HCT116 (cell line): ENCODE data around the gene APOBEC3A. TPM values are rescaled to one million over a fixed set of nuclear protein-coding genes. Genes with fewer than 3 reads are reported as not detected.

Experiments used
- ATAC-seq: fragments of 200-7000 bp; cut with Tn5 transposase; 2 replicates; pipeline ENCODE4 v1.9.1; 2020; ENCODE audit warnings: mild to moderate bottlenecking, moderate library complexity
- BruUV-seq: library from RNA; stranded (reverse); fragments of 400-500 nt; replicated peaks from 2 replicates; lab custom pipeline; 2021; lab: Mats Ljungman, UMichigan
- CTCF ChIA-PET: fragments of 300-600 bp; sonication (Branson Sonifier 250); formaldehyde crosslinking; loops from one replicate; lab custom pipeline; 2021; ENCODE audit warnings: antibody characterized with exemption; lab: Charles Lee
- POLR2A ChIA-PET: fragments of 300-600, 350-600 bp; sonication (Branson Sonifier 250); formaldehyde crosslinking; loops from one replicate; lab custom pipeline; 2021; ENCODE audit warnings: antibody characterized with exemption; lab: Charles Lee
- RAD21 ChIA-PET, 2 experiments: fragments of 300-600 bp; sonication (Branson Sonifier 250); formaldehyde crosslinking; loops; one replicate each; lab custom pipeline; 2023; ENCODE audit warnings: low total read pairs in 2 of 2; ENCODE audit not compliant: uncharacterized antibody in 2 of 2, unreplicated experiment in 2 of 2, low non-redundant PET in 1 of 2; lab: Charles Lee
- DNase-seq: peaks from one replicate; pipeline ENCODE4 v3.0.0-alpha.2; 2010; ENCODE audit warnings: low read depth, low spot score
- H2AFZ ChIP-seq: fragments of 200-600 bp; shearing (Covaris generic), sonication (generic); 2 replicates; pipeline ENCODE4 v1.6.1; 2017; ENCODE audit warnings: low read depth, mixed run types, mixed read lengths, antibody characterized with exemption, low read length; ENCODE audit not compliant: poor library complexity, severe bottlenecking
- H3K27ac ChIP-seq: 2 replicates; pipeline ENCODE4 v1.5.1; 2012; ENCODE audit warnings: low read depth, low read length
- H3K27me3 ChIP-seq: fragments of 200-600 bp; sonication (generic); 2 replicates; pipeline ENCODE4 v1.6.1; 2016; ENCODE audit warnings: mixed run types, low read length, mixed read lengths; ENCODE audit not compliant: insufficient read depth
- H3K36me3 ChIP-seq, 2 experiments: fragments of 200-500 bp in 1 of 2; fragments of 200-600 bp in 1 of 2; sonication (Bioruptor generic) in 1 of 2; sonication (generic) in 1 of 2; 2 replicates each; pipeline versions ENCODE4 v1.5.1 to v1.6.1; 2014 to 2016; ENCODE audit warnings: low read length in 2 of 2, inconsistent platforms in 1 of 2, mixed read lengths in 1 of 2, mixed run types in 1 of 2; ENCODE audit not compliant: insufficient read depth in 2 of 2, control insufficient read depth in 1 of 2
- H3K4me1 ChIP-seq, 2 experiments: fragments of 200-600 bp in 1 of 2; sonication (generic) in 1 of 2; 2 replicates each; pipeline versions ENCODE4 v1.5.1 to v1.6.1; 2012 to 2017; ENCODE audit warnings: low read length in 2 of 2, inconsistent platforms in 1 of 2, mild to moderate bottlenecking in 1 of 2, mixed read lengths in 1 of 2, mixed run types in 1 of 2, moderate library complexity in 1 of 2; ENCODE audit not compliant: insufficient read depth in 2 of 2, control insufficient read depth in 1 of 2
- H3K4me2 ChIP-seq: fragments of 200-600 bp; sonication (generic); 2 replicates; pipeline ENCODE4 v1.6.1; 2017; ENCODE audit warnings: mixed run types, low read length, mixed read lengths
- H3K4me3 ChIP-seq, 2 experiments: fragments of 200-600 bp in 1 of 2; sonication (generic) in 1 of 2; replicated peaks in 1 of 2; 2 replicates each; pipeline ENCODE4 v1.5.1; 2011 to 2016; ENCODE audit warnings: low read length in 2 of 2, control low read depth in 1 of 2, low read depth in 1 of 2, mild to moderate bottlenecking in 1 of 2, mixed read lengths in 1 of 2, mixed run types in 1 of 2
- H3K79me2 ChIP-seq: fragments of 200-600 bp; sonication (generic); 2 replicates; pipeline ENCODE4 v1.6.1; 2017; ENCODE audit warnings: mild to moderate bottlenecking, mixed run types, low read length, moderate library complexity, mixed read lengths; ENCODE audit not compliant: insufficient read depth
- H3K9ac ChIP-seq: fragments of 200-600 bp; sonication (generic); 2 replicates; pipeline ENCODE4 v1.6.1; 2016; ENCODE audit warnings: low read length, mixed read lengths
- H3K9me2 ChIP-seq: fragments of 200-600 bp; sonication (generic), shearing (Covaris generic); 2 replicates; pipeline ENCODE4 v1.6.1; 2017; ENCODE audit warnings: mixed run types, mild to moderate bottlenecking, moderate library complexity; ENCODE audit not compliant: insufficient read depth
- H3K9me3 ChIP-seq, 2 experiments: fragments of 200-500 bp in 1 of 2; fragments of 200-600 bp in 1 of 2; sonication (Bioruptor generic) in 1 of 2; sonication (generic) in 1 of 2; 2 replicates each; pipeline ENCODE4 v1.6.1; 2014 to 2017; ENCODE audit warnings: low read length in 2 of 2, mixed read lengths in 2 of 2, inconsistent platforms in 1 of 2, low read depth in 1 of 2, mild to moderate bottlenecking in 1 of 2, mixed run types in 1 of 2, moderate library complexity in 1 of 2; ENCODE audit not compliant: control insufficient read depth in 1 of 2, insufficient read depth in 1 of 2
- H4K20me1 ChIP-seq: fragments of 200-600 bp; sonication (generic), shearing (Covaris generic); 2 replicates; pipeline ENCODE4 v1.6.1; 2017; ENCODE audit warnings: mixed run types, mild to moderate bottlenecking, moderate library complexity; ENCODE audit not compliant: insufficient read depth
- CBX3 ChIP-seq: IDR thresholded peaks from 2 replicates; pipeline ENCODE4 v1.6.1; 2012; ENCODE audit warnings: low read depth
- CEBPB ChIP-seq: IDR thresholded peaks from 2 replicates; pipeline ENCODE4 v1.6.1; 2012; ENCODE audit warnings: low read depth
- CTCF ChIP-seq, 3 experiments: fragments of 200-600 bp in 1 of 3; sonication (generic) in 1 of 3; IDR thresholded peaks in 2 of 3; conservative IDR thresholded peaks in 1 of 3; 2 replicates each; pipeline ENCODE4 v1.5.1; 2012 to 2017; ENCODE audit warnings: low read depth in 2 of 3, low read length in 2 of 3, antibody characterized with exemption in 1 of 3, borderline replicate concordance in 1 of 3, control low read depth in 1 of 3, mild to moderate bottlenecking in 1 of 3, mixed read lengths in 1 of 3, mixed run types in 1 of 3, moderate library complexity in 1 of 3; ENCODE audit not compliant: insufficient read depth in 1 of 3
- EGR1 ChIP-seq: IDR thresholded peaks from 2 replicates; pipeline ENCODE4 v1.6.1; 2012; ENCODE audit warnings: low read depth
- EZH2 ChIP-seq: fragments of 200-600 bp; sonication (generic); IDR thresholded peaks from 2 replicates; pipeline ENCODE4 v1.6.1; 2017; ENCODE audit warnings: antibody characterized with exemption, mixed run types
- EZH2phosphoT487 ChIP-seq: fragments of 200-600 bp; IDR thresholded peaks from 2 replicates; pipeline ENCODE4 v1.6.1; 2018; ENCODE audit warnings: antibody characterized with exemption, borderline replicate concordance
- JUND ChIP-seq: IDR thresholded peaks from 2 replicates; pipeline ENCODE4 v1.6.1; 2012
- POLR2AphosphoS5 ChIP-seq: IDR thresholded peaks from 2 replicates; pipeline ENCODE4 v1.6.1; 2011; ENCODE audit warnings: mild to moderate bottlenecking, low read depth, low read length, moderate library complexity
- RAD21 ChIP-seq: IDR thresholded peaks from 2 replicates; pipeline ENCODE4 v1.6.1; 2012; ENCODE audit warnings: low read depth, mild to moderate bottlenecking
- SIN3A ChIP-seq: IDR thresholded peaks from 2 replicates; pipeline ENCODE4 v1.6.1; 2012; ENCODE audit warnings: low read depth
- SP1 ChIP-seq: IDR thresholded peaks from 2 replicates; pipeline ENCODE4 v1.6.1; 2012; ENCODE audit warnings: low read depth
- SRF ChIP-seq: IDR thresholded peaks from 2 replicates; pipeline ENCODE4 v1.6.1; 2012; ENCODE audit warnings: low read depth
- YY1 ChIP-seq: IDR thresholded peaks from 2 replicates; pipeline ENCODE4 v1.6.1; 2011; ENCODE audit warnings: low read length, low read depth, moderate library complexity, mild to moderate bottlenecking; ENCODE audit not compliant: insufficient replicate concordance; ENCODE audit errors: extremely low read depth
- ZBTB33 ChIP-seq: IDR thresholded peaks from 2 replicates; pipeline ENCODE4 v1.6.1; 2011; ENCODE audit warnings: mild to moderate bottlenecking, low read length, moderate library complexity; ENCODE audit not compliant: insufficient replicate concordance; ENCODE audit errors: extremely low read depth
- ZNF274 ChIP-seq: fragments of 200-500 bp; sonication (Bioruptor generic); IDR thresholded peaks from 2 replicates; pipeline ENCODE4 v1.6.1; 2014; ENCODE audit warnings: mild to moderate bottlenecking, low read depth, low read length, inconsistent platforms
- intact Hi-C: fragments of 100-400 bp; cut with micrococcal nuclease; formaldehyde crosslinking; loops from 2 replicates; pipeline ENCODE4 v1.10.0; 2022
- total RNA-seq: library from RNA; stranded (reverse); gene quantifications from one replicate; pipeline ENCODE4 v1.2.1, GENCODE V29; 2021; ENCODE audit not compliant: unreplicated experiment
- TF ChIP-seq, protein P1 (sequence below): IDR thresholded peaks from 2 replicates; pipeline ENCODE4 v1.6.1; 2012

APOBEC3A gene
- total RNA-seq, 1 experiment from 2014 or later: not detected

- no peaks in the 10 kb centered on the region for H3K27me3 ChIP-seq
- H3K9me3 ChIP-seq: peaks cover 0 to 8% of the 10 kb centered on the region in 2 experiments; a peak in 1 of 4 replicates
- no TSS peak for BruUV-seq
- RAD21 ChIA-PET: no interaction called here
- H3K4me2 ChIP-seq: no peak overlapping the region
- no peak overlapping the region for H2AFZ ChIP-seq
- no peak overlapping the region for H3K9ac ChIP-seq
- DNase-seq (no peak), ATAC-seq (no peak)
- H3K4me1 ChIP-seq: peaks cover 14 to 30% of the 10 kb centered on the region in 2 experiments
- no peaks in the 10 kb centered on the region for H3K9me2 ChIP-seq
- H4K20me1 ChIP-seq: no peaks in the 10 kb centered on the region
- intact Hi-C loops: no loop called here
- H3K79me2 ChIP-seq: no peaks in the 10 kb centered on the region
- CTCF ChIA-PET: no interaction called here
- no peak overlapping the region for H3K4me3 ChIP-seq
- no peak overlapping the region for H3K27ac ChIP-seq
- TF ChIP-seq EZH2phosphoT487: no peak
- no peak for TF ChIP-seq CEBPB
- TF ChIP-seq JUND: no peak
- TF ChIP-seq POLR2AphosphoS5: no peak
- TF ChIP-seq ZBTB33: no peak
- TF ChIP-seq YY1: no peak
- TF ChIP-seq EZH2: no peak
- no peak for TF ChIP-seq ZNF274
- TF ChIP-seq SRF: no peak
- TF ChIP-seq, protein P1, sequence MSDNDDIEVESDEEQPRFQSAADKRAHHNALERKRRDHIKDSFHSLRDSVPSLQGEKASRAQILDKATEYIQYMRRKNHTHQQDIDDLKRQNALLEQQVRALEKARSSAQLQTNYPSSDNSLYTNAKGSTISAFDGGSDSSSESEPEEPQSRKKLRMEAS: no peak
- TF ChIP-seq SIN3A: no peak
- no peak for TF ChIP-seq CBX3
- no peak for TF ChIP-seq SP1
- TF ChIP-seq CTCF (IDR thresholded peaks at IDR 0.05 in 2 of 3, conservative IDR thresholded peaks at IDR 0.05 in 1 of 3; ENCODE audit: borderline replicate concordance in 1 of 3, insufficient read depth in 1 of 3, low read depth in 2 of 3, low read length in 2 of 3): no peak
- no peak for TF ChIP-seq EGR1
- TF ChIP-seq RAD21: no peak
- POLR2A ChIA-PET: no interaction called here
- H3K36me3 ChIP-seq: no peaks in the 10 kb centered on the region
Measured at GRCh38 chr22:38986629-38987028, 29.2 kb downstream of the APOBEC3A start.
